K562 (cell line): ENCODE measurements around the gene TPSG1. TPM values are rescaled to one million over a fixed set of nuclear protein-coding genes. Genes with fewer than 3 reads are reported as not detected.

Source experiments
- BHLHE40 ChIP-seq: IDR thresholded peaks from 2 replicates; pipeline ENCODE4 v1.6.1; 2011; ENCODE audit warnings: low read length, improper control_type of control experiment
- LARP7 ChIP-seq: fragments of 450-650 bp; IDR thresholded peaks from 2 replicates; pipeline ENCODE4 v1.6.1; 2016
- SETDB1 ChIP-seq: IDR thresholded peaks from one replicate; pipeline ENCODE4 v1.6.1; 2012; ENCODE audit warnings: low read length, control low read depth, inconsistent platforms
- STAT5A ChIP-seq: IDR thresholded peaks from 2 replicates; pipeline ENCODE4 v1.6.1; 2012; ENCODE audit warnings: low read length, inconsistent platforms, borderline replicate concordance
- polyA plus RNA-seq, 8 experiments: library from polyadenylated mRNA; depleted of rRNA in 4 of 8; stranded (reverse) in 5 of 8; unstranded in 3 of 8; fragments of >200 nt; fragmentation: Nextera tagmentation in 2 of 8; fragmentation: Illumina TruSeq in 1 of 8; extraction: Ambion mirVana in 2 of 8; extraction: Trizol in 1 of 8; gene quantifications; 2 replicates each; pipeline versions ENCODE4 v1.2.1 to v1.2.3, GENCODE V29; 2011 to 2014; ENCODE audit warnings: inconsistent platforms in 1 of 8, missing spikeins in 1 of 8
- total RNA-seq, 7 experiments: library from RNA; depleted of rRNA in 6 of 7; stranded (reverse); fragments of >200 nt in 6 of 7; fragmentation: Illumina TruSeq in 2 of 7; extraction: Trizol in 2 of 7; gene quantifications; 2 replicates each; pipeline versions ENCODE4 v1.2.1 to v1.2.3, GENCODE V29; 2011 to 2021; ENCODE audit warnings: low replicate concordance in 1 of 7
- TF ChIP-seq, protein P1 (sequence below): fragments of 450-650 bp; IDR thresholded peaks from 2 replicates; pipeline ENCODE4 v1.6.1; 2016; ENCODE audit warnings: mild to moderate bottlenecking, moderate library complexity
- TF ChIP-seq, protein P2 (sequence below): fragments of 250-450 bp; sonication (Bioruptor Pico); IDR thresholded peaks from 2 replicates; pipeline ENCODE4 v1.4.0; 2020; ENCODE audit warnings: mild to moderate bottlenecking, moderate library complexity
- TF ChIP-seq, protein P3 (sequence below): sonication (generic); formaldehyde crosslinking; IDR thresholded peaks from 2 replicates; pipeline ENCODE4 v1.8.0; 2023; ENCODE audit warnings: missing genetic modification reagents, mild to moderate bottlenecking, borderline replicate concordance

TPSG1 gene
- total and polyA plus RNA-seq, 9 of the 15 experiments (the other 6 are each of a cell fraction or from before 2014, with no cell fraction given): not detected

DNA sequence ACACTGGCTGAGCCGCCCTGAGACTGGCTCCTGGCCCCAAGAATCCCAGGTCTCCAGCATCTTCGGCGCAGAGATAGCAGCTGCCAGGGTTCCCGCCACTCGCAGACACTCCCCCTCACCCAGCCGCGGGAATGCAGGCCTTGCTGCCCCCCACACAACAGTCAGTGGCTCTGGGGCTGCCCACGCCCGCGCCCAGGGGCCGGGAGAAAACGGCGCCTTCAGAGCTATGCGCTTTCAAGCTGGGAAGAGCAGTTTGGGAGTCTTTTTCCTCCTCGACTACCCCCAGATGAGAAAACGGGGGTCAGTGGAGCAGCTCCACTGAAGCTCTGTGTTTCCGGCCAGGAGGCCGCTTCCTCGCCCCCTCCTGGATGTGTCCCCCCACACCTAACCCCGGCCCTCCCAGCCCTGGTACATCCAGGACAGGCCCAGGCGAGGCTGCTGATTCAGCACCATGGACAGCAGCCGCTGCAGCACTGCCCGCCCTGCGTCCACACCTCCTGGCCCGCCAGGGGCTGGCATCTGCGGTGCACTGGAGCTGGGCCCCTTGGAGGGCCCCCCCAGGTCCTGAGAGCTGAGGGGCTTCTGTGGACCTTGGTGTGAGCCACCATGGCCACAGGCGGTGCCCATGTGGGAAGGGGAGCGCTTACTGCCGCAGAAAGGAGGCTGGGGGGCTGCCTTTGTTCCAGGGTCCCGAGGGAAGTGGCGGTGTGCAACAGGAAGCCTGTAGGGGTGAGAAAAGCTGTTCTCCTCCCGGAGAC is 36.5 kb downstream of the TPSG1 start (continued):
- TF ChIP-seq, protein P1, sequence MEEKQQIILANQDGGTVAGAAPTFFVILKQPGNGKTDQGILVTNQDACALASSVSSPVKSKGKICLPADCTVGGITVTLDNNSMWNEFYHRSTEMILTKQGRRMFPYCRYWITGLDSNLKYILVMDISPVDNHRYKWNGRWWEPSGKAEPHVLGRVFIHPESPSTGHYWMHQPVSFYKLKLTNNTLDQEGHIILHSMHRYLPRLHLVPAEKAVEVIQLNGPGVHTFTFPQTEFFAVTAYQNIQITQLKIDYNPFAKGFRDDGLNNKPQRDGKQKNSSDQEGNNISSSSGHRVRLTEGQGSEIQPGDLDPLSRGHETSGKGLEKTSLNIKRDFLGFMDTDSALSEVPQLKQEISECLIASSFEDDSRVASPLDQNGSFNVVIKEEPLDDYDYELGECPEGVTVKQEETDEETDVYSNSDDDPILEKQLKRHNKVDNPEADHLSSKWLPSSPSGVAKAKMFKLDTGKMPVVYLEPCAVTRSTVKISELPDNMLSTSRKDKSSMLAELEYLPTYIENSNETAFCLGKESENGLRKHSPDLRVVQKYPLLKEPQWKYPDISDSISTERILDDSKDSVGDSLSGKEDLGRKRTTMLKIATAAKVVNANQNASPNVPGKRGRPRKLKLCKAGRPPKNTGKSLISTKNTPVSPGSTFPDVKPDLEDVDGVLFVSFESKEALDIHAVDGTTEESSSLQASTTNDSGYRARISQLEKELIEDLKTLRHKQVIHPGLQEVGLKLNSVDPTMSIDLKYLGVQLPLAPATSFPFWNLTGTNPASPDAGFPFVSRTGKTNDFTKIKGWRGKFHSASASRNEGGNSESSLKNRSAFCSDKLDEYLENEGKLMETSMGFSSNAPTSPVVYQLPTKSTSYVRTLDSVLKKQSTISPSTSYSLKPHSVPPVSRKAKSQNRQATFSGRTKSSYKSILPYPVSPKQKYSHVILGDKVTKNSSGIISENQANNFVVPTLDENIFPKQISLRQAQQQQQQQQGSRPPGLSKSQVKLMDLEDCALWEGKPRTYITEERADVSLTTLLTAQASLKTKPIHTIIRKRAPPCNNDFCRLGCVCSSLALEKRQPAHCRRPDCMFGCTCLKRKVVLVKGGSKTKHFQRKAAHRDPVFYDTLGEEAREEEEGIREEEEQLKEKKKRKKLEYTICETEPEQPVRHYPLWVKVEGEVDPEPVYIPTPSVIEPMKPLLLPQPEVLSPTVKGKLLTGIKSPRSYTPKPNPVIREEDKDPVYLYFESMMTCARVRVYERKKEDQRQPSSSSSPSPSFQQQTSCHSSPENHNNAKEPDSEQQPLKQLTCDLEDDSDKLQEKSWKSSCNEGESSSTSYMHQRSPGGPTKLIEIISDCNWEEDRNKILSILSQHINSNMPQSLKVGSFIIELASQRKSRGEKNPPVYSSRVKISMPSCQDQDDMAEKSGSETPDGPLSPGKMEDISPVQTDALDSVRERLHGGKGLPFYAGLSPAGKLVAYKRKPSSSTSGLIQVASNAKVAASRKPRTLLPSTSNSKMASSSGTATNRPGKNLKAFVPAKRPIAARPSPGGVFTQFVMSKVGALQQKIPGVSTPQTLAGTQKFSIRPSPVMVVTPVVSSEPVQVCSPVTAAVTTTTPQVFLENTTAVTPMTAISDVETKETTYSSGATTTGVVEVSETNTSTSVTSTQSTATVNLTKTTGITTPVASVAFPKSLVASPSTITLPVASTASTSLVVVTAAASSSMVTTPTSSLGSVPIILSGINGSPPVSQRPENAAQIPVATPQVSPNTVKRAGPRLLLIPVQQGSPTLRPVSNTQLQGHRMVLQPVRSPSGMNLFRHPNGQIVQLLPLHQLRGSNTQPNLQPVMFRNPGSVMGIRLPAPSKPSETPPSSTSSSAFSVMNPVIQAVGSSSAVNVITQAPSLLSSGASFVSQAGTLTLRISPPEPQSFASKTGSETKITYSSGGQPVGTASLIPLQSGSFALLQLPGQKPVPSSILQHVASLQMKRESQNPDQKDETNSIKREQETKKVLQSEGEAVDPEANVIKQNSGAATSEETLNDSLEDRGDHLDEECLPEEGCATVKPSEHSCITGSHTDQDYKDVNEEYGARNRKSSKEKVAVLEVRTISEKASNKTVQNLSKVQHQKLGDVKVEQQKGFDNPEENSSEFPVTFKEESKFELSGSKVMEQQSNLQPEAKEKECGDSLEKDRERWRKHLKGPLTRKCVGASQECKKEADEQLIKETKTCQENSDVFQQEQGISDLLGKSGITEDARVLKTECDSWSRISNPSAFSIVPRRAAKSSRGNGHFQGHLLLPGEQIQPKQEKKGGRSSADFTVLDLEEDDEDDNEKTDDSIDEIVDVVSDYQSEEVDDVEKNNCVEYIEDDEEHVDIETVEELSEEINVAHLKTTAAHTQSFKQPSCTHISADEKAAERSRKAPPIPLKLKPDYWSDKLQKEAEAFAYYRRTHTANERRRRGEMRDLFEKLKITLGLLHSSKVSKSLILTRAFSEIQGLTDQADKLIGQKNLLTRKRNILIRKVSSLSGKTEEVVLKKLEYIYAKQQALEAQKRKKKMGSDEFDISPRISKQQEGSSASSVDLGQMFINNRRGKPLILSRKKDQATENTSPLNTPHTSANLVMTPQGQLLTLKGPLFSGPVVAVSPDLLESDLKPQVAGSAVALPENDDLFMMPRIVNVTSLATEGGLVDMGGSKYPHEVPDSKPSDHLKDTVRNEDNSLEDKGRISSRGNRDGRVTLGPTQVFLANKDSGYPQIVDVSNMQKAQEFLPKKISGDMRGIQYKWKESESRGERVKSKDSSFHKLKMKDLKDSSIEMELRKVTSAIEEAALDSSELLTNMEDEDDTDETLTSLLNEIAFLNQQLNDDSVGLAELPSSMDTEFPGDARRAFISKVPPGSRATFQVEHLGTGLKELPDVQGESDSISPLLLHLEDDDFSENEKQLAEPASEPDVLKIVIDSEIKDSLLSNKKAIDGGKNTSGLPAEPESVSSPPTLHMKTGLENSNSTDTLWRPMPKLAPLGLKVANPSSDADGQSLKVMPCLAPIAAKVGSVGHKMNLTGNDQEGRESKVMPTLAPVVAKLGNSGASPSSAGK: no peak
- TF ChIP-seq SETDB1 (no peak), BHLHE40 (no peak), STAT5A (no peak), LARP7 (no peak)
- TF ChIP-seq, protein P2, sequence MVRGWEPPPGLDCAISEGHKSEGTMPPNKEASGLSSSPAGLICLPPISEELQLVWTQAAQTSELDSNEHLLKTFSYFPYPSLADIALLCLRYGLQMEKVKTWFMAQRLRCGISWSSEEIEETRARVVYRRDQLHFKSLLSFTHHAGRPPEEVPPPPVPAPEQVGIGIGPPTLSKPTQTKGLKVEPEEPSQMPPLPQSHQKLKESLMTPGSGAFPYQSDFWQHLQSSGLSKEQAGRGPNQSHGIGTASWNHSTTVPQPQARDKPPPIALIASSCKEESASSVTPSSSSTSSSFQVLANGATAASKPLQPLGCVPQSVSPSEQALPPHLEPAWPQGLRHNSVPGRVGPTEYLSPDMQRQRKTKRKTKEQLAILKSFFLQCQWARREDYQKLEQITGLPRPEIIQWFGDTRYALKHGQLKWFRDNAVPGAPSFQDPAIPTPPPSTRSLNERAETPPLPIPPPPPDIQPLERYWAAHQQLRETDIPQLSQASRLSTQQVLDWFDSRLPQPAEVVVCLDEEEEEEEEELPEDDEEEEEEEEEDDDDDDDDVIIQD: no peak
- TF ChIP-seq, protein P3, sequence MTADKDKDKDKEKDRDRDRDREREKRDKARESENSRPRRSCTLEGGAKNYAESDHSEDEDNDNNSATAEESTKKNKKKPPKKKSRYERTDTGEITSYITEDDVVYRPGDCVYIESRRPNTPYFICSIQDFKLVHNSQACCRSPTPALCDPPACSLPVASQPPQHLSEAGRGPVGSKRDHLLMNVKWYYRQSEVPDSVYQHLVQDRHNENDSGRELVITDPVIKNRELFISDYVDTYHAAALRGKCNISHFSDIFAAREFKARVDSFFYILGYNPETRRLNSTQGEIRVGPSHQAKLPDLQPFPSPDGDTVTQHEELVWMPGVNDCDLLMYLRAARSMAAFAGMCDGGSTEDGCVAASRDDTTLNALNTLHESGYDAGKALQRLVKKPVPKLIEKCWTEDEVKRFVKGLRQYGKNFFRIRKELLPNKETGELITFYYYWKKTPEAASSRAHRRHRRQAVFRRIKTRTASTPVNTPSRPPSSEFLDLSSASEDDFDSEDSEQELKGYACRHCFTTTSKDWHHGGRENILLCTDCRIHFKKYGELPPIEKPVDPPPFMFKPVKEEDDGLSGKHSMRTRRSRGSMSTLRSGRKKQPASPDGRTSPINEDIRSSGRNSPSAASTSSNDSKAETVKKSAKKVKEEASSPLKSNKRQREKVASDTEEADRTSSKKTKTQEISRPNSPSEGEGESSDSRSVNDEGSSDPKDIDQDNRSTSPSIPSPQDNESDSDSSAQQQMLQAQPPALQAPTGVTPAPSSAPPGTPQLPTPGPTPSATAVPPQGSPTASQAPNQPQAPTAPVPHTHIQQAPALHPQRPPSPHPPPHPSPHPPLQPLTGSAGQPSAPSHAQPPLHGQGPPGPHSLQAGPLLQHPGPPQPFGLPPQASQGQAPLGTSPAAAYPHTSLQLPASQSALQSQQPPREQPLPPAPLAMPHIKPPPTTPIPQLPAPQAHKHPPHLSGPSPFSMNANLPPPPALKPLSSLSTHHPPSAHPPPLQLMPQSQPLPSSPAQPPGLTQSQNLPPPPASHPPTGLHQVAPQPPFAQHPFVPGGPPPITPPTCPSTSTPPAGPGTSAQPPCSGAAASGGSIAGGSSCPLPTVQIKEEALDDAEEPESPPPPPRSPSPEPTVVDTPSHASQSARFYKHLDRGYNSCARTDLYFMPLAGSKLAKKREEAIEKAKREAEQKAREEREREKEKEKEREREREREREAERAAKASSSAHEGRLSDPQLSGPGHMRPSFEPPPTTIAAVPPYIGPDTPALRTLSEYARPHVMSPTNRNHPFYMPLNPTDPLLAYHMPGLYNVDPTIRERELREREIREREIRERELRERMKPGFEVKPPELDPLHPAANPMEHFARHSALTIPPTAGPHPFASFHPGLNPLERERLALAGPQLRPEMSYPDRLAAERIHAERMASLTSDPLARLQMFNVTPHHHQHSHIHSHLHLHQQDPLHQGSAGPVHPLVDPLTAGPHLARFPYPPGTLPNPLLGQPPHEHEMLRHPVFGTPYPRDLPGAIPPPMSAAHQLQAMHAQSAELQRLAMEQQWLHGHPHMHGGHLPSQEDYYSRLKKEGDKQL (CRISPR knock-in tag): peak; percentile 94; the same call in 1 of the 2 replicates
